ENCODE results near the gene C16orf46. TPM values are rescaled to one million over a fixed set of nuclear protein-coding genes. Genes with fewer than 3 reads are reported as not detected.

Gene C16orf46
- total and polyA plus RNA-seq, 2 of the 13 experiments (the other 11 are each of a cell fraction or from before 2014, with no cell fraction given): 0.38 to 0.55 TPM

GRCh38 chr16:81095953-81096714, 19.1 kb upstream of the C16orf46 start, which contains the start of gene GCSH (continued):
- TF ChIP-seq ZBED4 (CRISPR knock-in tag; IDR thresholded peaks at IDR 0.05; ENCODE audit: borderline replicate concordance) (peak; percentile 37; the same call in 1 of the 2 replicates), ZBTB43 (CRISPR knock-in tag; conservative IDR thresholded peaks at IDR 0.05) (peak; percentile 79), ZBTB40 (IDR thresholded peaks at IDR 0.05) (no peak), ZBTB40 (CRISPR knock-in tag; IDR thresholded peaks at IDR 0.05) (peak; percentile 11; the same call in 1 of the 2 replicates), ZHX2 (IDR thresholded peaks at IDR 0.05; ENCODE audit: low read depth) (no peak), ZHX2 (CRISPR knock-in tag; IDR thresholded peaks at IDR 0.05; ENCODE audit: borderline replicate concordance) (no peak), STAT5B (CRISPR knock-in tag; IDR thresholded peaks at IDR 0.05) (no peak)

All from HepG2 (cell line).